H1 (cell line): ENCODE data around the gene CX3CR1. TPM values are rescaled to one million over a fixed set of nuclear protein-coding genes. Genes with fewer than 3 reads are reported as not detected.

ENCODE experiments used
- CTCF ChIA-PET: fragments of 300-600 bp; sonication (Branson Sonifier 250); formaldehyde crosslinking; loops from one replicate; lab custom pipeline; 2021; ENCODE audit not compliant: partially characterized antibody; lab: Charles Lee
- POLR2A ChIA-PET: fragments of 300-600 bp; sonication (Branson Sonifier 250); formaldehyde crosslinking; loops from one replicate; lab custom pipeline; 2021; ENCODE audit warnings: inconsistent platforms; ENCODE audit not compliant: partially characterized antibody; lab: Charles Lee
- DNase-seq, 2 experiments: peaks; one replicate each; pipeline versions ENCODE4 v3.0.0 to v3.0.0-alpha.2; 2010 to 2022; ENCODE audit warnings: low spot score in 2 of 2, low read depth in 1 of 2, mixed read lengths in 1 of 2
- FAIRE-seq: peaks from 2 replicates; lab custom pipeline; 2011; peaks lifted over from hg19 to GRCh38; lab: Jason Lieb, UNC
- H2AFZ ChIP-seq: 2 replicates; pipeline ENCODE4 v1.8.1; 2012; ENCODE audit warnings: low read length, inconsistent platforms
- H2AK5ac ChIP-seq: 2 replicates; pipeline ENCODE4 v1.6.1; 2013; ENCODE audit warnings: low read depth, low read length
- H2BK120ac ChIP-seq: replicated peaks from 2 replicates; pipeline ENCODE3; 2013; ENCODE audit warnings: low read depth, low read length, inconsistent platforms
- H2BK12ac ChIP-seq: 2 replicates; pipeline ENCODE4 v1.6.1; 2013; ENCODE audit warnings: low read depth, low read length
- H2BK15ac ChIP-seq: 2 replicates; pipeline ENCODE4 v1.6.1; 2013; ENCODE audit warnings: low read length
- H2BK20ac ChIP-seq: 2 replicates; pipeline ENCODE4 v1.6.1; 2013; ENCODE audit warnings: low read length
- H2BK5ac ChIP-seq: 2 replicates; pipeline ENCODE4 v1.6.1; 2013; ENCODE audit warnings: low read depth, low read length
- H3K14ac ChIP-seq: 2 replicates; pipeline ENCODE4 v1.6.1; 2013; ENCODE audit warnings: inconsistent platforms; ENCODE audit not compliant: insufficient read length
- H3K18ac ChIP-seq: 2 replicates; pipeline ENCODE4 v1.6.1; 2013; ENCODE audit warnings: low read length; ENCODE audit errors: extremely low read depth
- H3K23ac ChIP-seq: 2 replicates; pipeline ENCODE4 v1.6.1; 2013; ENCODE audit warnings: inconsistent platforms; ENCODE audit not compliant: insufficient read length
- H3K23me2 ChIP-seq: 2 replicates; pipeline ENCODE4 v1.6.1; 2013; ENCODE audit warnings: low read depth, low read length
- H3K27ac ChIP-seq: 2 replicates; pipeline ENCODE4 v1.6.1; 2011; ENCODE audit warnings: low read depth, low read length, inconsistent platforms
- H3K27me3 ChIP-seq, 4 experiments: replicated peaks in 1 of 4; 1 replicate in 1 of 4; 2 replicates in 3 of 4; pipeline versions ENCODE4 v1.6.1 to v1.8.1; 2011 to 2013; ENCODE audit warnings: low read length in 3 of 4, mild to moderate bottlenecking in 3 of 4, inconsistent platforms in 2 of 4, mixed read lengths in 2 of 4, moderate library complexity in 1 of 4; ENCODE audit not compliant: control insufficient read depth in 3 of 4, insufficient read depth in 3 of 4; ENCODE audit errors: extremely low read depth in 1 of 4
- H3K36me3 ChIP-seq, 4 experiments: 2 replicates each; pipeline versions ENCODE4 v1.6.1 to v1.8.1; 2011 to 2013; ENCODE audit warnings: mild to moderate bottlenecking in 4 of 4, low read length in 3 of 4, moderate library complexity in 2 of 4, control low read depth in 1 of 4, inconsistent platforms in 1 of 4; ENCODE audit not compliant: insufficient read depth in 4 of 4, control insufficient read depth in 2 of 4
- H3K4ac ChIP-seq: replicated peaks from 2 replicates; pipeline ENCODE3; 2013; ENCODE audit warnings: low read length, low read depth, mixed read lengths, inconsistent platforms; ENCODE audit not compliant: insufficient read length
- H3K4me1 ChIP-seq, 4 experiments: replicated peaks in 1 of 4; 1 replicate in 1 of 4; 2 replicates in 3 of 4; pipeline versions ENCODE4 v1.6.1 to v1.8.1; 2011 to 2013; ENCODE audit warnings: low read length in 3 of 4, inconsistent platforms in 2 of 4, mixed read lengths in 1 of 4; ENCODE audit not compliant: insufficient read depth in 4 of 4, control insufficient read depth in 3 of 4
- H3K4me2 ChIP-seq, 2 experiments: 2 replicates each; pipeline versions ENCODE4 v1.6.1 to v1.8.1; 2011 to 2013; ENCODE audit warnings: low read depth in 2 of 2, low read length in 2 of 2, control low read depth in 1 of 2, inconsistent platforms in 1 of 2, mild to moderate bottlenecking in 1 of 2; ENCODE audit not compliant: insufficient read depth in 1 of 2
- H3K4me3 ChIP-seq, 4 experiments: fragments of 200-600, 300-600 bp in 1 of 4; sonication (generic), shearing (Covaris generic), sonication (Bioruptor Twin) in 1 of 4; 2 replicates each; pipeline versions ENCODE4 v1.5.1 to v1.8.1; 2011 to 2016; ENCODE audit warnings: low read length in 4 of 4, low read depth in 3 of 4, control low read depth in 2 of 4, inconsistent platforms in 2 of 4, mild to moderate bottlenecking in 2 of 4, mixed read lengths in 1 of 4, moderate library complexity in 1 of 4; ENCODE audit not compliant: insufficient read depth in 2 of 4; ENCODE audit errors: extremely low read depth in 1 of 4
- H3K56ac ChIP-seq: replicated peaks from 2 replicates; pipeline ENCODE3; 2013; ENCODE audit warnings: low read depth, mild to moderate bottlenecking, mixed read lengths, low read length, inconsistent platforms; ENCODE audit not compliant: insufficient read length
- H3K79me1 ChIP-seq: 2 replicates; pipeline ENCODE4 v1.6.1; 2013; ENCODE audit warnings: low read depth, low read length, control low read depth
- H3K79me2 ChIP-seq, 2 experiments: 2 replicates each; pipeline versions ENCODE4 v1.6.1 to v1.8.1; 2012 to 2013; ENCODE audit warnings: low read length in 2 of 2, mild to moderate bottlenecking in 2 of 2, inconsistent platforms in 1 of 2; ENCODE audit not compliant: insufficient read depth in 2 of 2, control insufficient read depth in 1 of 2
- H3K9ac ChIP-seq, 4 experiments: replicated peaks in 1 of 4; 1 replicate in 1 of 4; 2 replicates in 3 of 4; pipeline versions ENCODE4 v1.6.1 to v1.8.1; 2011 to 2013; ENCODE audit warnings: low read depth in 3 of 4, low read length in 3 of 4, control low read depth in 2 of 4, mild to moderate bottlenecking in 2 of 4, moderate library complexity in 2 of 4, inconsistent platforms in 1 of 4; ENCODE audit errors: extremely low read depth in 1 of 4
- H3K9me3 ChIP-seq, 2 experiments: 2 replicates each; pipeline versions ENCODE4 v1.6.1 to v1.8.1; 2012 to 2013; ENCODE audit warnings: mild to moderate bottlenecking in 2 of 2, moderate library complexity in 2 of 2, control low read depth in 1 of 2, inconsistent platforms in 1 of 2, low read depth in 1 of 2, low read length in 1 of 2, mixed read lengths in 1 of 2; ENCODE audit not compliant: insufficient read depth in 2 of 2
- H4K20me1 ChIP-seq, 2 experiments: replicated peaks in 1 of 2; 2 replicates each; pipeline versions ENCODE3 to v1.8.1; 2011 to 2013; ENCODE audit warnings: inconsistent platforms in 2 of 2, low read length in 2 of 2, mild to moderate bottlenecking in 1 of 2; ENCODE audit not compliant: insufficient read depth in 2 of 2, control insufficient read depth in 1 of 2
- H4K5ac ChIP-seq: 2 replicates; pipeline ENCODE4 v1.6.1; 2013; ENCODE audit warnings: low read length, low read depth, mixed read lengths, inconsistent platforms; ENCODE audit not compliant: insufficient read length
- H4K8ac ChIP-seq: 2 replicates; pipeline ENCODE4 v1.8.0; 2013; ENCODE audit warnings: mild to moderate bottlenecking, moderate library complexity, low read length, inconsistent platforms; ENCODE audit not compliant: insufficient read depth; ENCODE audit errors: extremely low read depth
- H4K91ac ChIP-seq: replicated peaks from 2 replicates; pipeline ENCODE3; 2013; ENCODE audit warnings: low read length, mixed read lengths, inconsistent platforms; ENCODE audit not compliant: insufficient read length
- CHD2 ChIP-seq: IDR thresholded peaks from 2 replicates; pipeline ENCODE4 v1.6.1; 2012; ENCODE audit warnings: low read length, improper control_type of control experiment
- CTCF ChIP-seq, 3 experiments: IDR thresholded peaks; 1 replicate in 2 of 3; 2 replicates in 1 of 3; pipeline versions ENCODE4 v1.5.1 to v1.6.1; 2011; ENCODE audit warnings: low read length in 3 of 3, mild to moderate bottlenecking in 3 of 3, inconsistent platforms in 2 of 3, low read depth in 1 of 3, moderate library complexity in 1 of 3; ENCODE audit not compliant: insufficient read depth in 1 of 3; ENCODE audit errors: control extremely low read depth in 1 of 3
- E2F6 ChIP-seq: IDR thresholded peaks from 2 replicates; pipeline ENCODE4 v1.6.1; 2012; ENCODE audit warnings: inconsistent platforms
- GABPA ChIP-seq: IDR thresholded peaks from 2 replicates; pipeline ENCODE4 v1.6.1; 2011; ENCODE audit warnings: mild to moderate bottlenecking, low read length, moderate library complexity, borderline replicate concordance; ENCODE audit not compliant: insufficient read depth
- RBBP5 ChIP-seq: IDR thresholded peaks from 2 replicates; pipeline ENCODE4 v1.7.1; 2012; ENCODE audit warnings: low read depth, mild to moderate bottlenecking, inconsistent platforms, low read length, moderate library complexity, borderline replicate concordance
- SIRT6 ChIP-seq: IDR thresholded peaks from one replicate; pipeline ENCODE4 v1.7.1; 2012; ENCODE audit warnings: low read length, inconsistent platforms
- SIX5 ChIP-seq: IDR thresholded peaks from 2 replicates; pipeline ENCODE4 v1.6.1; 2011; ENCODE audit warnings: mild to moderate bottlenecking, low read depth, low read length
- SP2 ChIP-seq: IDR thresholded peaks from 2 replicates; pipeline ENCODE4 v1.6.1; 2012; ENCODE audit warnings: mild to moderate bottlenecking, low read length, inconsistent platforms
- YY1 ChIP-seq: IDR thresholded peaks from 2 replicates; pipeline ENCODE4 v1.6.1; 2011; ENCODE audit warnings: low read depth, mild to moderate bottlenecking, low read length
- polyA plus RNA-seq, 7 experiments: library from polyadenylated mRNA; depleted of rRNA in 3 of 7; stranded (reverse) in 5 of 7; unstranded in 2 of 7; fragments of >200 nt in 5 of 7; fragments of 200-250 nt in 2 of 7; gene quantifications; 1 replicate in 5 of 7; 2 replicates in 1 of 7; 4 replicates in 1 of 7; pipeline versions ENCODE4 v1.2.1 to v1.2.3, GENCODE V29; 2011 to 2013; ENCODE audit warnings: missing spikeins in 2 of 7, mixed read lengths in 2 of 7
- total RNA-seq: library from RNA; stranded (reverse); fragmentation: NEBNext Ultra II Directional; extraction: Animal tissue kit (Norgen Biotek cat#: 25700); gene quantifications from 2 replicates; pipeline ENCODE4 v1.2.1, GENCODE V29; 2021
- TF ChIP-seq, protein P1 (sequence below): IDR thresholded peaks from 2 replicates; pipeline ENCODE4 v1.6.1; 2012; ENCODE audit warnings: inconsistent platforms

CX3CR1 gene
- total and polyA plus RNA-seq, 2 of the 8 experiments (the other 6 are each of a cell fraction or from before 2014, with no cell fraction given) = 0.08 TPM; not detected in 1

DNA sequence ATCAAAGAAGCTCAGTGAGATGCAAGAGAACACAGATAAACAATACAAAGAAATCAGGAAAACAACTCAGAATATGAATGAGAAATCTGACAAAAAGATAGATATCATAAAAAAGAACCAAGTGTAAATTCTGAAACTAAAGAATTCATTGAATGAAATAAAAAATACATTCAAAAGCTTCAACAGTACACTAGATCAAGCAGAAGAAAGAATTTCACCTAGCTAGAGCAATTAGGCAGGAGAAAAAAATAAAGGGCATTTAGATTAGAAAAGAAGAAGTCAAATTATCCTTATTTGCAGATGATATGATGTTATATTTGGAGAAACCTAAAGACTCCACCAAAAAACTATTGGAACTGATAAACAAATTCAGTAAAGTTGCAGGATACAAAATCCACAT, 19.4 kb upstream of the CX3CR1 start:
- Histone ChIP-seq H3K18ac (no peak overlapping the region), H3K4me2 (no peak overlapping the region), H4K5ac (no peak overlapping the region), H4K20me1 (no peaks in the 10 kb centered on the region), H4K91ac (no peak overlapping the region), H3K27me3 (no peaks in the 10 kb centered on the region; a peak in 1 of 7 replicates), H3K79me1 (no peaks in the 10 kb centered on the region), H2BK120ac (no peak overlapping the region), H3K4ac (no peak overlapping the region), H2AK5ac (no peak overlapping the region), H3K9me3 (peaks cover 0 to 3% of the 10 kb centered on the region in 2 experiments; a peak in 1 of 4 replicates), H3K79me2 (no peaks in the 10 kb centered on the region), H2AFZ (no peak overlapping the region), H3K23me2 (no peaks in the 10 kb centered on the region; the same call in 1 of the 2 replicates), H3K9ac (no peak overlapping the region), H3K36me3 (no peaks in the 10 kb centered on the region)
- no peak for FAIRE-seq
- no peak for TF ChIP-seq SIRT6
- TF ChIP-seq CTCF (IDR thresholded peaks at IDR 0.05; ENCODE audit: control extremely low read depth in 1 of 3, insufficient read depth in 1 of 3, low read depth in 1 of 3, low read length in 3 of 3) = no peak
- no peak for TF ChIP-seq RBBP5
- no peak for TF ChIP-seq SIX5
- TF ChIP-seq SP2 = no peak
- no peak for TF ChIP-seq CHD2
- no peak for TF ChIP-seq E2F6
- no peak for TF ChIP-seq YY1
- no peak for TF ChIP-seq GABPA
- TF ChIP-seq, protein P1, sequence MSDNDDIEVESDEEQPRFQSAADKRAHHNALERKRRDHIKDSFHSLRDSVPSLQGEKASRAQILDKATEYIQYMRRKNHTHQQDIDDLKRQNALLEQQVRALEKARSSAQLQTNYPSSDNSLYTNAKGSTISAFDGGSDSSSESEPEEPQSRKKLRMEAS = no peak
- TF ChIP-seq, all 59 proteins: peak for 0
- no peak overlapping the region for H2BK15ac ChIP-seq
- H3K4me1 ChIP-seq = no peaks in the 10 kb centered on the region; a peak in 2 of 7 replicates
- no peak overlapping the region for H3K56ac ChIP-seq
- no peak for DNase-seq
- no peak overlapping the region for H3K4me3 ChIP-seq
- H2BK20ac ChIP-seq = no peak overlapping the region
- H4K8ac ChIP-seq = no peak overlapping the region
- H3K27ac ChIP-seq = no peak overlapping the region
- ChIA-PET POLR2A (no interaction called here), CTCF (interaction anchor here (1.2 to 30.1 kb wide), 4 partner anchors 8 to 177 kb away, joined by 3 to 767 read pairs (median 332); partner anchors contain the start of gene XIRP1)
- no peak overlapping the region for H3K23ac ChIP-seq
- H3K14ac ChIP-seq = no peak overlapping the region
- H2BK12ac ChIP-seq = no peak overlapping the region
- no peak overlapping the region for H2BK5ac ChIP-seq
